HL-60 (cell line): ENCODE measurements around the gene FCER2.
A peak's percentile ranks its signal among the peaks of the same experiment; 100 is the strongest.

Experiments used
- DNase-seq, 2 experiments: peaks; one replicate each; pipeline ENCODE4 v3.0.0-alpha.2; 2010 to 2020; ENCODE audit warnings: low read depth in 1 of 2, low spot score in 1 of 2
- H3K27ac ChIP-seq: fragments of 250-450 bp; sonication (Bioruptor Pico); replicated peaks from 2 replicates; pipeline ENCODE4 v1.5.1; 2020; ENCODE audit warnings: mild to moderate bottlenecking, moderate library complexity
- H3K27me3 ChIP-seq: fragments of 250-450 bp; sonication (Bioruptor Pico); 2 replicates; pipeline ENCODE4 v1.5.1; 2021; ENCODE audit warnings: mild to moderate bottlenecking, moderate library complexity; ENCODE audit not compliant: insufficient read depth, poor library complexity, severe bottlenecking
- H3K4me3 ChIP-seq: replicated peaks from 2 replicates; pipeline ENCODE4 v1.5.1; 2011; ENCODE audit warnings: mild to moderate bottlenecking, control low read depth, low read length; ENCODE audit not compliant: insufficient read depth
- GABPA ChIP-seq: IDR thresholded peaks from 2 replicates; pipeline ENCODE4 v1.6.1; 2012; ENCODE audit warnings: low read depth
- POLR2AphosphoS5 ChIP-seq: IDR thresholded peaks from 2 replicates; pipeline ENCODE4 v1.6.1; 2012; ENCODE audit warnings: low read depth
- SPI1 ChIP-seq: IDR thresholded peaks from 2 replicates; pipeline ENCODE4 v1.6.1; 2012; ENCODE audit warnings: low read depth, mild to moderate bottlenecking, borderline replicate concordance
- TF ChIP-seq, protein P1 (sequence below): IDR thresholded peaks from one replicate; pipeline ENCODE4 v1.5.1; 2011; ENCODE audit warnings: low read length, control low read depth, inconsistent platforms; ENCODE audit not compliant: insufficient read depth
- TF ChIP-seq, protein P2 (sequence below): IDR thresholded peaks from 2 replicates; pipeline ENCODE4 v1.6.1; 2012; ENCODE audit warnings: low read depth; ENCODE audit not compliant: insufficient replicate concordance

FCER2 gene

GRCh38 chr19:7674010-7675005, 27.6 kb downstream of the FCER2 start:
- Histone ChIP-seq H3K4me3 (no peak overlapping the region), H3K27me3 (no peaks in the 10 kb centered on the region), H3K27ac (peak overlapping the region; percentile 80)
- DNase-seq: peak; percentile 95 to 96
- no peak for TF ChIP-seq POLR2AphosphoS5
- TF ChIP-seq, protein P1, sequence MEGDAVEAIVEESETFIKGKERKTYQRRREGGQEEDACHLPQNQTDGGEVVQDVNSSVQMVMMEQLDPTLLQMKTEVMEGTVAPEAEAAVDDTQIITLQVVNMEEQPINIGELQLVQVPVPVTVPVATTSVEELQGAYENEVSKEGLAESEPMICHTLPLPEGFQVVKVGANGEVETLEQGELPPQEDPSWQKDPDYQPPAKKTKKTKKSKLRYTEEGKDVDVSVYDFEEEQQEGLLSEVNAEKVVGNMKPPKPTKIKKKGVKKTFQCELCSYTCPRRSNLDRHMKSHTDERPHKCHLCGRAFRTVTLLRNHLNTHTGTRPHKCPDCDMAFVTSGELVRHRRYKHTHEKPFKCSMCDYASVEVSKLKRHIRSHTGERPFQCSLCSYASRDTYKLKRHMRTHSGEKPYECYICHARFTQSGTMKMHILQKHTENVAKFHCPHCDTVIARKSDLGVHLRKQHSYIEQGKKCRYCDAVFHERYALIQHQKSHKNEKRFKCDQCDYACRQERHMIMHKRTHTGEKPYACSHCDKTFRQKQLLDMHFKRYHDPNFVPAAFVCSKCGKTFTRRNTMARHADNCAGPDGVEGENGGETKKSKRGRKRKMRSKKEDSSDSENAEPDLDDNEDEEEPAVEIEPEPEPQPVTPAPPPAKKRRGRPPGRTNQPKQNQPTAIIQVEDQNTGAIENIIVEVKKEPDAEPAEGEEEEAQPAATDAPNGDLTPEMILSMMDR: no peak
- TF ChIP-seq, protein P2, sequence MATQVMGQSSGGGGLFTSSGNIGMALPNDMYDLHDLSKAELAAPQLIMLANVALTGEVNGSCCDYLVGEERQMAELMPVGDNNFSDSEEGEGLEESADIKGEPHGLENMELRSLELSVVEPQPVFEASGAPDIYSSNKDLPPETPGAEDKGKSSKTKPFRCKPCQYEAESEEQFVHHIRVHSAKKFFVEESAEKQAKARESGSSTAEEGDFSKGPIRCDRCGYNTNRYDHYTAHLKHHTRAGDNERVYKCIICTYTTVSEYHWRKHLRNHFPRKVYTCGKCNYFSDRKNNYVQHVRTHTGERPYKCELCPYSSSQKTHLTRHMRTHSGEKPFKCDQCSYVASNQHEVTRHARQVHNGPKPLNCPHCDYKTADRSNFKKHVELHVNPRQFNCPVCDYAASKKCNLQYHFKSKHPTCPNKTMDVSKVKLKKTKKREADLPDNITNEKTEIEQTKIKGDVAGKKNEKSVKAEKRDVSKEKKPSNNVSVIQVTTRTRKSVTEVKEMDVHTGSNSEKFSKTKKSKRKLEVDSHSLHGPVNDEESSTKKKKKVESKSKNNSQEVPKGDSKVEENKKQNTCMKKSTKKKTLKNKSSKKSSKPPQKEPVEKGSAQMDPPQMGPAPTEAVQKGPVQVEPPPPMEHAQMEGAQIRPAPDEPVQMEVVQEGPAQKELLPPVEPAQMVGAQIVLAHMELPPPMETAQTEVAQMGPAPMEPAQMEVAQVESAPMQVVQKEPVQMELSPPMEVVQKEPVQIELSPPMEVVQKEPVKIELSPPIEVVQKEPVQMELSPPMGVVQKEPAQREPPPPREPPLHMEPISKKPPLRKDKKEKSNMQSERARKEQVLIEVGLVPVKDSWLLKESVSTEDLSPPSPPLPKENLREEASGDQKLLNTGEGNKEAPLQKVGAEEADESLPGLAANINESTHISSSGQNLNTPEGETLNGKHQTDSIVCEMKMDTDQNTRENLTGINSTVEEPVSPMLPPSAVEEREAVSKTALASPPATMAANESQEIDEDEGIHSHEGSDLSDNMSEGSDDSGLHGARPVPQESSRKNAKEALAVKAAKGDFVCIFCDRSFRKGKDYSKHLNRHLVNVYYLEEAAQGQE: no peak
- peak; percentile 4; the same call in 1 of the 2 replicates for TF ChIP-seq SPI1
- TF ChIP-seq GABPA: no peak

DNA sequence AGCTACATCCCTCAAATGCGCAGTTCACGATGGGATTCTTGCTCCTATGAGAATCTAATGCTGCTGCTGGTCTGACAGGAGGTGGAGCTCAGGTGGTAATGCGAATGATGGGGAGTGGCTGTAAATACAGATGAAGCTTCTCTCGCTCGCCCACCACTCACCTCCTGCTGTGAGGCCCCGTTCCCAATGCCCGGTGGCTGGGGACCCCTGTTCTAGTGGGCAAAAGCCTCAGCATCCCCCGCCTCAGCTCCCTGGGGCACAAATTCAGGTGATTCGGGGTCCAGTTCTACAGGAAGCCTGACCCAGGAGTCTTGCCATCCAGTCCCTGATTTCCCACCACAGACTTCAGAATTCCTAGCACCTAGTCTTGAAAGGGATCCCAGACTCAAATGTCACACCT, 29.4 kb downstream of the FCER2 start:
- Histone ChIP-seq H3K4me3 (no peak overlapping the region), H3K27me3 (no peaks in the 10 kb centered on the region), H3K27ac (no peak overlapping the region)
- TF ChIP-seq, protein P1: no peak
- TF ChIP-seq, protein P2: no peak
- TF ChIP-seq SPI1 (no peak), GABPA (no peak), POLR2AphosphoS5 (no peak)
- DNase-seq: no peak

DNA sequence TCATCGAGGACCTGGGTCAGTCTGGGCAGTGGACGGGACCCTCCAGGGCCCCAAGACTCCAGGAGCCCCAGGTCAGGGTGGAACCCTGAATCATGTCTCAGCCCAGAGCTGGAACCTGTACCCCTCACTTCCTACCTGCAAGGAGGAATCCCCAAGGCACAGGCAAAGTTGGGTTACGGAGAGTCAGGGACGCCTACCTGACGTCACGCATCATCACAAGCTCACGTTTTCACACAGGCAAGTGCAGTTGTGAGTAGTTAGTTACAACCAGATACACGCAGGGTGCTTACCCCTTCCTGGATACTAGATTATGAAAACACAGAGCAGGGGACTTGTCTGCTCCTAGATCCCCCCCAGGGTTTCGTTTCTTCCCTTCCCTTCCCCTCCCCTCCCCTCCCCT, 31.1 kb downstream of the FCER2 start:
- DNase-seq: no peak
- TF ChIP-seq SPI1 (no peak), POLR2AphosphoS5 (no peak), GABPA (no peak)
- TF ChIP-seq, protein P1: no peak
- TF ChIP-seq, protein P2: no peak
- Histone ChIP-seq H3K27ac (0 out of 2 replicates have a peak overlapping the region, but pooled peaks have one; percentile 21), H3K27me3 (no peaks in the 10 kb centered on the region), H3K4me3 (no peak overlapping the region)
